HG02798 (cell line): ENCODE data around the gene USP26.
"Not testable (repeated sequence)": the region's sequence is repeated elsewhere in the genome, so short reads cannot be mapped to it uniquely, and the experiment has no call there.

Experiments used
- ATAC-seq: cut with Tn5 transposase; IDR thresholded peaks from one replicate; pipeline ENCODE4 v1.9.1; 2021; ENCODE audit warnings: mild to moderate bottlenecking; ENCODE audit not compliant: unreplicated experiment, poor library complexity

USP26 gene

GRCh38 chrX:133033010-133033409, 63.9 kb downstream of the USP26 start:
- ATAC-seq, result no peak

GRCh38 chrX:133018229-133018628, 78.7 kb downstream of the USP26 start:
- no peak for ATAC-seq

GRCh38 chrX:133007458-133007857, 89.5 kb downstream of the USP26 start:
- no peak for ATAC-seq

GRCh38 chrX:133005616-133006015, 91.3 kb downstream of the USP26 start:
- no peak for ATAC-seq

- ATAC-seq, result no peak
Observed at GRCh38 chrX:133005042-133005441, 91.9 kb downstream of the USP26 start.

GRCh38 chrX:132999209-132999608, 97.7 kb downstream of the USP26 start:
- no peak for ATAC-seq

GRCh38 chrX:132990835-132991234, 106.1 kb downstream of the USP26 start:
- ATAC-seq, result no peak

GRCh38 chrX:132986556-132986955, 110.4 kb downstream of the USP26 start:
- no peak for ATAC-seq

GRCh38 chrX:132984058-132984650, 112.8 kb downstream of the USP26 start:
- no peak for ATAC-seq

- no peak for ATAC-seq
Observed at GRCh38 chrX:132983496-132983895, 113.4 kb downstream of the USP26 start.

- not testable (repeated sequence) for ATAC-seq
Observed at GRCh38 chrX:132980035-132980434, 116.9 kb downstream of the USP26 start.
